ENCODE data around the gene PLCB1.

The PLCB1 gene

DNA sequence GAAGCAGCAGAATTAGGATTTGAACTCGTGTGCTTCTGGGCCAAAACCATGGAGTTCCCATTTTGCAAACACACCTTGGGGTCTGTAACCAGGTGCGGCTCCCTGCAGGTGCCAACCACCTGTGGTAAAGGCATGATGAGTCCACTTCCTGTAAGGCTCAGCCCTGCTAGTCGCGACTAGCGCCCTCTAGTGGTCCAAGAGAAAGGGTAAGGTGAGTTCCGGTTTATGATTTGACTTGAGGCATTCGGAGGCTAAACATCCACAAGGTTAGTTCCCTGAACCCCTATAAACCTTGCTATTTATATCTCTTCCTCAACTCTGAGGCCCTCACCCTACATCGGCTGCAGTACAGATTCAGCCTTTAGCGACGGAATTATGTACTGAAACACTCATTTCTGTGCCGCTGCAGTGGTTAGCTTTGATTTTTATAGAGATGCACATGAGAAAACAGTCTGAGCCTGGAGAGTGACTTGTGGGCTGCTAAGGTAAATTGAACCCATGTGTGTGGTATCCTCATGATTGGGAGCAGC, 173.4 kb downstream of the PLCB1 start:
- peak; percentile 48 for DNase-seq

DNA sequence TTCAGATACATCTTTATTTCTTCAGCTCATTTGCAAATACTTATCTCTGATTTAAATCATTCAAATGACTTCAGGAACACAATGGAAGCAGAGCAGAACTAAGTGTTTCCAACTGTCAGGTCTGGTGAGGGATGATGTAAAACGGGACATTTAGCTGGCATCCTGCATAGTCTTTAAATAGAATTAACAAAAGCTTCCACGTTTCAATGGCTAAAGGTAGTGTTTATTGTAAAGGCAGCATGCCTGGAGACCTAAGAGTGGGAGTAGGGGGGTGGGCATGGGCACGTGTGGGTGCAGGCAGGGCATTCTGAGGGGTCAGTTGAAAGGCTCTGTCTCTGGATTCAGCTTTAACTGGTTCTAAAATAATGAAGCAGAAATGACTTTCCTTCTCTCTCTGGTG, 174.9 kb downstream of the PLCB1 start:
- DNase-seq: no peak

DNA sequence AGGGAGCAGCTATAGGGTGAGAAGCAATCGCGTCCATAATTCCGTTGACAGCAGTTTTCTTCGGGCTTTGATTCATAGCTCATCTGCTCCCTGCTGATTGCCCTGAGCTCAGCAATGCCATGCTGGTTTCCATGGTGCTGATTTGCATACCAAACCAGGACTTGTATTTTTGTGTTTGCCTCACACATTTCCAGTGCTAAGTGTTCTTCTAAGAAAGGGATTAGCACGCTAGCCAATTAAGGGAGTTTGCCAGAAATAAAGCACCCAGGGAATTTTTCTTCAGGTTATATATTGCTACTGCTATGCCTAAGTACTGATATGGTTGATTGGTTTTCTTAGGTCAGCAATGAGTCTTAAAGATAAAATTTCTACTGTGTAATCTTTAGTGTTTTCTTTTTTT, 177.6 kb downstream of the PLCB1 start:
- DNase-seq: no peak

GRCh38 chr20:8310618-8311017, 178.6 kb downstream of the PLCB1 start:
- no peak for DNase-seq

DNA sequence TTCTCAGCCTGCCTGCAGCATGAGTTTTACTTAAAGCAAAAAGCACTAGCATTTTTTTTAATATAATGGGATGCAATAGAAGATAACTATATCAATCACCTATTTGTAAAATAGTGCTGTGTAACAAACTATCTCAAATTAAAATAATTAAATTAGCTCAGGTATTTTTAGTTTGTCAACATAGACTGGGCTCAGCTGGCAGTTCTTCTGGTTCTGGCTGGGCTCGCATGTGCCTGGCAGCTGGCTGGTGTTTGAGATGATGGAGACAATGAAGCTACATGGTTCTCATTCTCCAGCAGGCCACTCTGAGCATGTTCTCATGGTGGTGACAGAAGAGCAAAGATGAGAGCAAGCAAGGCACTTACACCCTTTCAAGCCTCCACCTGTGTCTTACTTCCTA, 181.0 kb downstream of the PLCB1 start:
- no peak for DNase-seq

GRCh38 chr20:8315639-8316573, 183.8 kb downstream of the PLCB1 start:
- no peak for DNase-seq

- DNase-seq: no peak
Measured at GRCh38 chr20:8317448-8317847, 185.4 kb downstream of the PLCB1 start.

GRCh38 chr20:8318965-8319625, 187.0 kb downstream of the PLCB1 start:
- no peak for DNase-seq

- no peak for DNase-seq
Measured at GRCh38 chr20:8320306-8320705, 188.2 kb downstream of the PLCB1 start.

GRCh38 chr20:8321001-8321400, 188.9 kb downstream of the PLCB1 start:
- DNase-seq: no peak

GRCh38 chr20:8322662-8323217, 190.7 kb downstream of the PLCB1 start:
- no peak for DNase-seq

- no peak for DNase-seq
Measured at GRCh38 chr20:8326191-8326590, 194.1 kb downstream of the PLCB1 start.

- DNase-seq: no peak
Measured at GRCh38 chr20:8326899-8327298, 194.8 kb downstream of the PLCB1 start.

DNA sequence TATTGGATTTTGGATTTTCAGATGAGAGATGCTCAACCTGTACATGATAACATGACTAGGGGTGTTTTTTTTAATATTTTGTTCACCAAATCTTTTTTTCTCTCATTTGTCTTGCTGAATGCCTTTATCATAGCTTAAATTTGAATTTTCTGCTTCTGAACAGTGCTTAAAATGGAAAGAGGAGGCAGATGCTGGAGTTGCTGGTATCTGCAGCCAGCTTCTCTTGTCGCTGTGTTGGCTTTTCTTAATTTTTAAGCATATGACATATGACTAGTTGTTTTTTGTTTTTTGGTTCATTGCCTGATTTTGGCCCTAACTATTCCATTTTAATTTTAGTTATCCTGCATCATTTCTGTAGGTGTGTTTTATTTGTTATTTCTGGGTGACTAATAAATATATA, 196.1 kb downstream of the PLCB1 start:
- no peak for DNase-seq

GRCh38 chr20:8330319-8330784, 198.3 kb downstream of the PLCB1 start:
- no peak for DNase-seq

GRCh38 chr20:8330785-8331695, 199.0 kb downstream of the PLCB1 start:
- DNase-seq: no peak

GRCh38 chr20:8331740-8332412, 199.8 kb downstream of the PLCB1 start:
- DNase-seq: no peak

DNA sequence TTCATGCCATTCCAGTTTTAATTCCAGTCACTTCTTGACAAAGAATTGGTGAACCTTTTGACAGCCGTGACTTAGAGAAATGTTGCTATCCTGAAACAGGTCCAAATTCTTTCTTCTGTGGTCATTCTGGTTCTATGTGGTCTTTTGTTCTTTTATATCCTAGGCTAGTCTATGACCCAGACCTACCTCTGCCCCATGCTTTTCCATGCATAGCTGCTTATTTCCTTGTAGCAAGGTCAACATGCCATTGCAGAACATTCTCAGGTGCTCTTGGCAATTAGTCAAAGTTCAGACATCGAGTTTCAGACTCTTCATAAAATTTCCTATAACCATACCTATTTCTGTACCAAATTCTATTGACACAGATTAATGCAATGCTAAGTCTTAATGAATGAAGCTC, 202.6 kb downstream of the PLCB1 start:
- no peak for DNase-seq

GRCh38 chr20:8335059-8335458, 203.0 kb downstream of the PLCB1 start:
- no peak for DNase-seq

GRCh38 chr20:8335495-8336195, 203.6 kb downstream of the PLCB1 start:
- no peak for DNase-seq

- no peak for DNase-seq
Measured at GRCh38 chr20:8339349-8339748, 207.3 kb downstream of the PLCB1 start.
